Loucy (cell line): ENCODE data around the gene KLHDC10.

ENCODE experiments used
- EZH2phosphoT487 ChIP-seq: fragments of 200-600 bp; IDR thresholded peaks from 2 replicates; pipeline ENCODE4 v1.6.1; 2018; ENCODE audit warnings: antibody characterized with exemption, mild to moderate bottlenecking, moderate library complexity, borderline replicate concordance
- TF ChIP-seq, protein P1 (sequence below): fragments of 200-600 bp; sonication (generic); conservative IDR thresholded peaks from 2 replicates; pipeline ENCODE4 v1.5.1; 2014; ENCODE audit warnings: mild to moderate bottlenecking, antibody characterized with exemption, low read length

DNA sequence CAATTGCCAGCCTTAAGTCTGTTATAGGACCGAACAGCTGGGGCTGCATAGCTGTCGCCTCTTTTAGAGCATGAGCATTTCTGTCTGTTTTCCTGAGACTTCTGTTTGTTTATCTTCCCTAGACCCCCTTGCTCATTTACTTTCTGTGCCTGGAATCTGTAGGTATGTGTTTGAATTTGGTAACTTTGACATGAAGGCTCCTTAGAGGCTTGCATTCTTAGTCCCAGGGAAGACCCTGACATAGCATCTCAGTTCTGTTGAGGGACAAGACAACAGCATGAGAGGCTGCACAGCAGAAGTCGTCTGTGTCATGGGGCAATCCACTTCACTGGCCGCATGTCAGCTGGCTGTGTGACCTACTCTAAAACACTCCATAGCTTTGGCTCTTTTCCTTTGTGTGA lies 58.7 kb downstream of the KLHDC10 start:
- TF ChIP-seq, protein P1, sequence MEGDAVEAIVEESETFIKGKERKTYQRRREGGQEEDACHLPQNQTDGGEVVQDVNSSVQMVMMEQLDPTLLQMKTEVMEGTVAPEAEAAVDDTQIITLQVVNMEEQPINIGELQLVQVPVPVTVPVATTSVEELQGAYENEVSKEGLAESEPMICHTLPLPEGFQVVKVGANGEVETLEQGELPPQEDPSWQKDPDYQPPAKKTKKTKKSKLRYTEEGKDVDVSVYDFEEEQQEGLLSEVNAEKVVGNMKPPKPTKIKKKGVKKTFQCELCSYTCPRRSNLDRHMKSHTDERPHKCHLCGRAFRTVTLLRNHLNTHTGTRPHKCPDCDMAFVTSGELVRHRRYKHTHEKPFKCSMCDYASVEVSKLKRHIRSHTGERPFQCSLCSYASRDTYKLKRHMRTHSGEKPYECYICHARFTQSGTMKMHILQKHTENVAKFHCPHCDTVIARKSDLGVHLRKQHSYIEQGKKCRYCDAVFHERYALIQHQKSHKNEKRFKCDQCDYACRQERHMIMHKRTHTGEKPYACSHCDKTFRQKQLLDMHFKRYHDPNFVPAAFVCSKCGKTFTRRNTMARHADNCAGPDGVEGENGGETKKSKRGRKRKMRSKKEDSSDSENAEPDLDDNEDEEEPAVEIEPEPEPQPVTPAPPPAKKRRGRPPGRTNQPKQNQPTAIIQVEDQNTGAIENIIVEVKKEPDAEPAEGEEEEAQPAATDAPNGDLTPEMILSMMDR, result no peak
- TF ChIP-seq EZH2phosphoT487, result no peak
